IMR-90 (cell line): ENCODE measurements around the gene OR4Q2.

ENCODE experiments used
- CEBPB ChIP-seq: IDR thresholded peaks from 2 replicates; pipeline ENCODE4 v1.6.1; 2012; ENCODE audit warnings: low read depth, low read length, improper control_type of control experiment
- CHD1 ChIP-seq: IDR thresholded peaks from 2 replicates; pipeline ENCODE4 v1.6.1; 2012; ENCODE audit warnings: low read depth, low read length, improper control_type of control experiment
- CTCF ChIP-seq: conservative IDR thresholded peaks from 2 replicates; pipeline ENCODE4 v1.5.1; 2012; ENCODE audit warnings: mild to moderate bottlenecking, low read depth, low read length, improper control_type of control experiment
- MAZ ChIP-seq: IDR thresholded peaks from 2 replicates; pipeline ENCODE4 v1.6.1; 2012; ENCODE audit warnings: low read depth, mild to moderate bottlenecking, low read length, improper control_type of control experiment, moderate library complexity, borderline replicate concordance
- MXI1 ChIP-seq: IDR thresholded peaks from 2 replicates; pipeline ENCODE4 v1.6.1; 2012; ENCODE audit warnings: low read depth, mild to moderate bottlenecking, low read length, moderate library complexity, borderline replicate concordance
- POLR2A ChIP-seq: IDR thresholded peaks from 2 replicates; pipeline ENCODE4 v1.6.1; 2012; ENCODE audit warnings: mild to moderate bottlenecking, low read depth, low read length
- RAD21 ChIP-seq: IDR thresholded peaks from 2 replicates; pipeline ENCODE4 v1.6.1; 2012; ENCODE audit warnings: low read length, improper control_type of control experiment
- USF2 ChIP-seq: fragments of 150-350 bp; IDR thresholded peaks from 2 replicates; pipeline ENCODE4 v1.6.1; 2017; ENCODE audit warnings: mild to moderate bottlenecking, antibody characterized with exemption, low read length, low read depth

DNA sequence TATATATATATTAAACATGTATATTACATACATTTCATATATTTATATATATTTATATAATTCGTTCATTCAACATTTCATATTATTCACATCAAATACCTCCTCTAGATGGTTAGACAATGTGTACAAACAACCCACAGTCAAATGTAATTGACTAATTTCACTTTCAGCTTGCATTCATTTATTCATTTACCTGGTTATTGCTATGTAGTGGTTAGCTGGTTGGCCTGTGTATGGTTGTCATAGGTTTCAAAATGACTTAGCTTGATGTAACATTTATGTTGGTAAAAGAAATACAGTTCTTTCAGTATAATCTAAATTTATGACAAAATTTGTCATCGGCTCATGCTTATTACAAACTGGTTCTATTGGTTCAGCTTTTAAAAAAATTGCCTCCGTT lies 33.5 kb downstream of the OR4Q2 start:
- TF ChIP-seq CEBPB (no peak), CTCF (no peak), MAZ (no peak), POLR2A (no peak), RAD21 (no peak), MXI1 (no peak), USF2 (no peak), CHD1 (no peak)
